Measurements from ENCODE around the gene UPP2.

GRCh38 chr2:158120102-158120501, 18.4 kb downstream of the UPP2 start:
- TF ChIP-seq RNF2 (IDR thresholded peaks at IDR 0.05; ENCODE audit: borderline replicate concordance, low read depth, low read length, missing control alignments, poor library complexity, severe bottlenecking) (no peak), USF2 (IDR thresholded peaks at IDR 0.05; ENCODE audit: low read length) (no peak), CBX8 (IDR thresholded peaks at IDR 0.05; ENCODE audit: borderline replicate concordance, low read depth, low read length) (no peak), POLR2A (IDR thresholded peaks at IDR 0.05; ENCODE audit: control extremely low read depth in 1 of 2, low read depth in 2 of 2, low read length in 2 of 2) (no peak), TAF1 (IDR thresholded peaks at IDR 0.05; ENCODE audit: low read depth, low read length) (no peak), EZH2 (IDR thresholded peaks at IDR 0.05; ENCODE audit: low read depth, low read length, severe bottlenecking) (no peak), CTCF (IDR thresholded peaks at IDR 0.05; ENCODE audit: control extremely low read depth in 1 of 3, insufficient read depth in 1 of 3, low read depth in 1 of 3, low read length in 3 of 3) (peak in 1 of 3 experiments; percentile 3; a peak in 1 of 4 replicates)
